Effector memory CD4-positive, alpha-beta T cell (primary cell): ENCODE results near the gene EPB41L5.
"Not testable (repeated sequence)": the region's sequence is repeated elsewhere in the genome, so short reads cannot be mapped to it uniquely, and the experiment has no call there.

Source experiments
- DNase-seq, 3 donors: peaks; one replicate each; pipeline ENCODE4 v3.0.0-alpha.2; 2020
- H3K27ac ChIP-seq: 2 replicates; pipeline ENCODE4 v1.7.0; 2013; ENCODE audit warnings: mild to moderate bottlenecking, low read length, moderate library complexity; ENCODE audit not compliant: insufficient read depth, poor library complexity, severe bottlenecking
- H3K27me3 ChIP-seq: replicated peaks from 2 replicates; pipeline ENCODE4 v1.7.0; 2013; ENCODE audit warnings: mild to moderate bottlenecking, low read length; ENCODE audit not compliant: insufficient read depth, control insufficient read depth, poor library complexity, severe bottlenecking
- H3K36me3 ChIP-seq: 2 replicates; pipeline ENCODE4 v1.7.0; 2013; ENCODE audit warnings: mild to moderate bottlenecking, low read length, moderate library complexity; ENCODE audit not compliant: control insufficient read depth, insufficient read depth
- H3K4me1 ChIP-seq: 2 replicates; pipeline ENCODE4 v1.7.0; 2013; ENCODE audit warnings: low read length, mild to moderate bottlenecking; ENCODE audit not compliant: control insufficient read depth, insufficient read depth, poor library complexity, severe bottlenecking
- H3K4me3 ChIP-seq: 2 replicates; pipeline ENCODE4 v1.7.0; 2013; ENCODE audit warnings: low read length, low read depth, mild to moderate bottlenecking; ENCODE audit not compliant: insufficient read depth, poor library complexity, severe bottlenecking
- H3K9me3 ChIP-seq: 2 replicates; pipeline ENCODE4 v1.7.0; 2013; ENCODE audit warnings: mild to moderate bottlenecking, low read length, moderate library complexity; ENCODE audit not compliant: control insufficient read depth
- total RNA-seq, 3 donors: gene quantifications; one replicate each; lab custom pipeline; 2026; lab: John Stamatoyannopoulos, UW

EPB41L5 gene
- 10.3 to 11.9 (median 10.4) reads per million in 3 donors for total RNA-seq

GRCh38 chr2:120012771-120013596 is at the start of gene EPB41L5:
EPB41L5 (plus strand) TSS chr2:120013077; CDS start chr2:120019085, 6,008 bp downstream.
- peak; percentile 60 to 67 (median 65) for DNase-seq
- no peaks in the 10 kb centered on the region for H3K9me3 ChIP-seq
- H3K27ac ChIP-seq, result peak within 1 kb of the TSS; percentile 58
- H3K36me3 ChIP-seq, result no peaks in the 10 kb centered on the region
- peak within 1 kb of the TSS; percentile 77 for H3K4me3 ChIP-seq
- peaks cover 5% of the 10 kb centered on the region for H3K4me1 ChIP-seq
- H3K27me3 ChIP-seq, result no peaks in the 10 kb centered on the region

GRCh38 chr2:119981896-119982295 is 31.0 kb upstream of the EPB41L5 start:
- H3K27me3 ChIP-seq, result no peaks in the 10 kb centered on the region
- no peaks in the 10 kb centered on the region for H3K9me3 ChIP-seq
- no peak overlapping the region for H3K27ac ChIP-seq
- no peaks in the 10 kb centered on the region for H3K4me1 ChIP-seq
- no peak for DNase-seq
- H3K4me3 ChIP-seq, result no peak overlapping the region
- peaks cover 10% of the 10 kb centered on the region for H3K36me3 ChIP-seq

- no peak for DNase-seq
- Histone ChIP-seq H3K4me1 (no peaks in the 10 kb centered on the region), H3K36me3 (peaks cover 4% of the 10 kb centered on the region), H3K27me3 (no peaks in the 10 kb centered on the region), H3K9me3 (no peaks in the 10 kb centered on the region), H3K4me3 (no peak overlapping the region), H3K27ac (no peak overlapping the region)
Measured at GRCh38 chr2:119982506-119982905, 30.4 kb upstream of the EPB41L5 start.

- Histone ChIP-seq H3K36me3 (no peaks in the 10 kb centered on the region), H3K9me3 (no peaks in the 10 kb centered on the region), H3K27ac (no peak overlapping the region), H3K4me3 (no peak overlapping the region), H3K27me3 (no peaks in the 10 kb centered on the region), H3K4me1 (no peaks in the 10 kb centered on the region)
- DNase-seq, result no peak
Measured at GRCh38 chr2:119983108-119983507, 29.8 kb upstream of the EPB41L5 start.

- H3K27ac ChIP-seq, result no peak overlapping the region
Measured at GRCh38 chr2:119996148-119996547, 16.7 kb upstream of the EPB41L5 start.

GRCh38 chr2:119996896-119997891 is 15.7 kb upstream of the EPB41L5 start:
- H3K27ac ChIP-seq, result not testable (repeated sequence)

More at GRCh38 chr2:119996148-119996547, 16.7 kb upstream of the EPB41L5 start:
- Histone ChIP-seq H3K4me3 (no peak overlapping the region), H3K36me3 (no peaks in the 10 kb centered on the region), H3K4me1 (no peaks in the 10 kb centered on the region), H3K27me3 (no peaks in the 10 kb centered on the region), H3K9me3 (no peaks in the 10 kb centered on the region)
- no peak for DNase-seq

GRCh38 chr2:120001471-120001870 is 11.4 kb upstream of the EPB41L5 start:
- Histone ChIP-seq H3K36me3 (no peaks in the 10 kb centered on the region), H3K4me1 (no peaks in the 10 kb centered on the region), H3K27ac (no peak overlapping the region), H3K27me3 (no peaks in the 10 kb centered on the region), H3K4me3 (no peak overlapping the region), H3K9me3 (no peaks in the 10 kb centered on the region)
- DNase-seq, result no peak

More at GRCh38 chr2:119996896-119997891, 15.7 kb upstream of the EPB41L5 start:
- not testable (repeated sequence) for H3K9me3 ChIP-seq, H3K27me3 ChIP-seq, H3K4me3 ChIP-seq, H3K36me3 ChIP-seq, H3K4me1 ChIP-seq, DNase-seq

- Histone ChIP-seq H3K4me3 (no peak overlapping the region), H3K4me1 (no peaks in the 10 kb centered on the region), H3K9me3 (no peaks in the 10 kb centered on the region), H3K27ac (no peak overlapping the region), H3K27me3 (no peaks in the 10 kb centered on the region), H3K36me3 (no peaks in the 10 kb centered on the region)
- no peak for DNase-seq
Measured at GRCh38 chr2:120004254-120004653, 8.6 kb upstream of the EPB41L5 start.

GRCh38 chr2:120005834-120006521 is 6.9 kb upstream of the EPB41L5 start:
- Histone ChIP-seq H3K36me3 (no peaks in the 10 kb centered on the region), H3K4me3 (no peak overlapping the region), H3K27me3 (no peaks in the 10 kb centered on the region), H3K9me3 (no peaks in the 10 kb centered on the region), H3K4me1 (no peaks in the 10 kb centered on the region), H3K27ac (no peak overlapping the region)
- no peak for DNase-seq
